ENCODE results near the gene GBA3. TPM values are rescaled to one million over a fixed set of nuclear protein-coding genes. Genes with fewer than 3 reads are reported as not detected.

GBA3 gene
- total RNA-seq, 1 experiment from 2014 or later: not detected

DNA sequence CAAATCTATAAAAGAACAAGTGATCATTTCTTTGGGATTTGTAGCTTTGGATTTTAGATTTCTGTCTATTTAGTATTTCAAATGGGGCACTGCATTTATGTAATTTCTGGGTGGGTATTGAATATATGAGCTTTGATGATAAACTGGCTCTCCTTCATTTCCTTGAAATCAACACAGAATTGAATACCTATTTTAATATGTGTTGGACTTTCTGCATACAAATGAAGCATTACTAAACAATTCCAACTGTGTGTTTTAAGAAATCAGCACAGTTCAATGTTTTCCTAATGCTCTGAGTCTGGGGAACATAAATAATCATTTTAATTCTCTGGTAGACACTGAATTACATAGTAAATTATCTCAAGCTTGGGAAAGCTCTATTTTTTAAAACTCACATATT lies 42.0 kb upstream of the GBA3 start (continued):
- TF ChIP-seq ELF1 (IDR thresholded peaks at IDR 0.05; ENCODE audit: borderline replicate concordance, low read depth) (no peak), POLR2AphosphoS5 (IDR thresholded peaks at IDR 0.05; ENCODE audit: low read depth, low read length) (no peak), SP1 (IDR thresholded peaks at IDR 0.05; ENCODE audit: low read depth) (no peak), JUND (IDR thresholded peaks at IDR 0.05) (no peak), EZH2 (IDR thresholded peaks at IDR 0.05) (no peak), SRF (IDR thresholded peaks at IDR 0.05; ENCODE audit: low read depth) (no peak)

DNA sequence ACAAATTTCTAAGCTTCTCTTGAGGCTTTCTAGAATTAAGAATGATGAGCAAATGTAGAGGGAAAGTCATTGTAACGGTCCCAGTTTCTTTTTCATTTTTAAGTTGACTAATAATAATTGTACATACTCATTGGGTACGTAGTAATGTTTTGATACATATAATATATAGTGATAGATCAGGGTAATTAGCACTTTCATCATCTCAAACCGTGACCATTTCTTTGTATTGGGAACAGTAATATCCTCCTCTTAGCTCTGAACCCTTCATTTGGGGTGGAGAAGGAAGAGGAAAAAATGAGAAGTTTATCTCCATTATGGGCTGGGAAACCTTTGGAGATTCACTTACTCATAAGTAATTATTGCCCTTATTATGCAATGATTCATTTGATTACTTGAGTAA lies 39.0 kb upstream of the GBA3 start:
- no peak for ATAC-seq
- Histone ChIP-seq H3K9ac (ENCODE audit: low read length) (no peak overlapping the region), H3K36me3 (ENCODE audit: control insufficient read depth in 1 of 2, insufficient read depth in 2 of 2, low read length in 2 of 2) (no peaks in the 10 kb centered on the region), H3K4me1 (ENCODE audit: control insufficient read depth in 1 of 2, insufficient read depth in 2 of 2, low read length in 2 of 2) (no peaks in the 10 kb centered on the region), H3K9me2 (ENCODE audit: insufficient read depth) (no peaks in the 10 kb centered on the region), H3K9me3 (ENCODE audit: control insufficient read depth in 1 of 2, insufficient read depth in 1 of 2, low read depth in 1 of 2, low read length in 2 of 2) (no peaks in the 10 kb centered on the region), H3K4me3 (replicated peaks in 1 of 2; ENCODE audit: low read depth in 1 of 2, low read length in 2 of 2) (no peak overlapping the region), H3K79me2 (ENCODE audit: insufficient read depth, low read length) (no peaks in the 10 kb centered on the region), H2AFZ (ENCODE audit: low read depth, low read length, poor library complexity, severe bottlenecking) (no peak overlapping the region), H4K20me1 (ENCODE audit: insufficient read depth) (no peaks in the 10 kb centered on the region), H3K27me3 (ENCODE audit: insufficient read depth, low read length) (no peaks in the 10 kb centered on the region), H3K27ac (ENCODE audit: low read depth, low read length) (no peak overlapping the region), H3K4me2 (ENCODE audit: low read length) (no peak overlapping the region)
- POLR2A ChIA-PET: no interaction called here
- CTCF ChIA-PET: no interaction called here
- DNase-seq (ENCODE audit: low read depth, low spot score): no peak
- BruUV-seq (replicated peaks): no TSS peak
- intact Hi-C loops (cut with micrococcal nuclease): no loop called here
- RAD21 ChIA-PET (ENCODE audit: low non-redundant PET in 1 of 2, low total read pairs in 2 of 2, uncharacterized antibody in 2 of 2, unreplicated experiment in 2 of 2): no interaction called here
- no peak for TF ChIP-seq JUND (IDR thresholded peaks at IDR 0.05)
- TF ChIP-seq, protein P1, sequence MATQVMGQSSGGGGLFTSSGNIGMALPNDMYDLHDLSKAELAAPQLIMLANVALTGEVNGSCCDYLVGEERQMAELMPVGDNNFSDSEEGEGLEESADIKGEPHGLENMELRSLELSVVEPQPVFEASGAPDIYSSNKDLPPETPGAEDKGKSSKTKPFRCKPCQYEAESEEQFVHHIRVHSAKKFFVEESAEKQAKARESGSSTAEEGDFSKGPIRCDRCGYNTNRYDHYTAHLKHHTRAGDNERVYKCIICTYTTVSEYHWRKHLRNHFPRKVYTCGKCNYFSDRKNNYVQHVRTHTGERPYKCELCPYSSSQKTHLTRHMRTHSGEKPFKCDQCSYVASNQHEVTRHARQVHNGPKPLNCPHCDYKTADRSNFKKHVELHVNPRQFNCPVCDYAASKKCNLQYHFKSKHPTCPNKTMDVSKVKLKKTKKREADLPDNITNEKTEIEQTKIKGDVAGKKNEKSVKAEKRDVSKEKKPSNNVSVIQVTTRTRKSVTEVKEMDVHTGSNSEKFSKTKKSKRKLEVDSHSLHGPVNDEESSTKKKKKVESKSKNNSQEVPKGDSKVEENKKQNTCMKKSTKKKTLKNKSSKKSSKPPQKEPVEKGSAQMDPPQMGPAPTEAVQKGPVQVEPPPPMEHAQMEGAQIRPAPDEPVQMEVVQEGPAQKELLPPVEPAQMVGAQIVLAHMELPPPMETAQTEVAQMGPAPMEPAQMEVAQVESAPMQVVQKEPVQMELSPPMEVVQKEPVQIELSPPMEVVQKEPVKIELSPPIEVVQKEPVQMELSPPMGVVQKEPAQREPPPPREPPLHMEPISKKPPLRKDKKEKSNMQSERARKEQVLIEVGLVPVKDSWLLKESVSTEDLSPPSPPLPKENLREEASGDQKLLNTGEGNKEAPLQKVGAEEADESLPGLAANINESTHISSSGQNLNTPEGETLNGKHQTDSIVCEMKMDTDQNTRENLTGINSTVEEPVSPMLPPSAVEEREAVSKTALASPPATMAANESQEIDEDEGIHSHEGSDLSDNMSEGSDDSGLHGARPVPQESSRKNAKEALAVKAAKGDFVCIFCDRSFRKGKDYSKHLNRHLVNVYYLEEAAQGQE (IDR thresholded peaks at IDR 0.05; ENCODE audit: low read depth): no peak
- TF ChIP-seq SP1 (IDR thresholded peaks at IDR 0.05; ENCODE audit: low read depth): no peak
- TF ChIP-seq, protein P2, sequence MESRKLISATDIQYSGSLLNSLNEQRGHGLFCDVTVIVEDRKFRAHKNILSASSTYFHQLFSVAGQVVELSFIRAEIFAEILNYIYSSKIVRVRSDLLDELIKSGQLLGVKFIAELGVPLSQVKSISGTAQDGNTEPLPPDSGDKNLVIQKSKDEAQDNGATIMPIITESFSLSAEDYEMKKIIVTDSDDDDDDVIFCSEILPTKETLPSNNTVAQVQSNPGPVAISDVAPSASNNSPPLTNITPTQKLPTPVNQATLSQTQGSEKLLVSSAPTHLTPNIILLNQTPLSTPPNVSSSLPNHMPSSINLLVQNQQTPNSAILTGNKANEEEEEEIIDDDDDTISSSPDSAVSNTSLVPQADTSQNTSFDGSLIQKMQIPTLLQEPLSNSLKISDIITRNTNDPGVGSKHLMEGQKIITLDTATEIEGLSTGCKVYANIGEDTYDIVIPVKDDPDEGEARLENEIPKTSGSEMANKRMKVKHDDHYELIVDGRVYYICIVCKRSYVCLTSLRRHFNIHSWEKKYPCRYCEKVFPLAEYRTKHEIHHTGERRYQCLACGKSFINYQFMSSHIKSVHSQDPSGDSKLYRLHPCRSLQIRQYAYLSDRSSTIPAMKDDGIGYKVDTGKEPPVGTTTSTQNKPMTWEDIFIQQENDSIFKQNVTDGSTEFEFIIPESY (IDR thresholded peaks at IDR 0.05; ENCODE audit: extremely low read depth, insufficient replicate concordance, low read length): no peak
- no peak for TF ChIP-seq EZH2phosphoT487 (IDR thresholded peaks at IDR 0.05; ENCODE audit: borderline replicate concordance)
- TF ChIP-seq, protein P3, sequence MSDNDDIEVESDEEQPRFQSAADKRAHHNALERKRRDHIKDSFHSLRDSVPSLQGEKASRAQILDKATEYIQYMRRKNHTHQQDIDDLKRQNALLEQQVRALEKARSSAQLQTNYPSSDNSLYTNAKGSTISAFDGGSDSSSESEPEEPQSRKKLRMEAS (IDR thresholded peaks at IDR 0.05): no peak
- TF ChIP-seq, protein P4, sequence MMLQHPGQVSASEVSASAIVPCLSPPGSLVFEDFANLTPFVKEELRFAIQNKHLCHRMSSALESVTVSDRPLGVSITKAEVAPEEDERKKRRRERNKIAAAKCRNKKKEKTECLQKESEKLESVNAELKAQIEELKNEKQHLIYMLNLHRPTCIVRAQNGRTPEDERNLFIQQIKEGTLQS (IDR thresholded peaks at IDR 0.05): no peak
- TF ChIP-seq RAD21 (IDR thresholded peaks at IDR 0.05; ENCODE audit: low read depth): no peak
- TF ChIP-seq ZNF274 (IDR thresholded peaks at IDR 0.05; ENCODE audit: low read depth, low read length): no peak
- TF ChIP-seq, protein P5, sequence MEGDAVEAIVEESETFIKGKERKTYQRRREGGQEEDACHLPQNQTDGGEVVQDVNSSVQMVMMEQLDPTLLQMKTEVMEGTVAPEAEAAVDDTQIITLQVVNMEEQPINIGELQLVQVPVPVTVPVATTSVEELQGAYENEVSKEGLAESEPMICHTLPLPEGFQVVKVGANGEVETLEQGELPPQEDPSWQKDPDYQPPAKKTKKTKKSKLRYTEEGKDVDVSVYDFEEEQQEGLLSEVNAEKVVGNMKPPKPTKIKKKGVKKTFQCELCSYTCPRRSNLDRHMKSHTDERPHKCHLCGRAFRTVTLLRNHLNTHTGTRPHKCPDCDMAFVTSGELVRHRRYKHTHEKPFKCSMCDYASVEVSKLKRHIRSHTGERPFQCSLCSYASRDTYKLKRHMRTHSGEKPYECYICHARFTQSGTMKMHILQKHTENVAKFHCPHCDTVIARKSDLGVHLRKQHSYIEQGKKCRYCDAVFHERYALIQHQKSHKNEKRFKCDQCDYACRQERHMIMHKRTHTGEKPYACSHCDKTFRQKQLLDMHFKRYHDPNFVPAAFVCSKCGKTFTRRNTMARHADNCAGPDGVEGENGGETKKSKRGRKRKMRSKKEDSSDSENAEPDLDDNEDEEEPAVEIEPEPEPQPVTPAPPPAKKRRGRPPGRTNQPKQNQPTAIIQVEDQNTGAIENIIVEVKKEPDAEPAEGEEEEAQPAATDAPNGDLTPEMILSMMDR (IDR thresholded peaks at IDR 0.05 in 2 of 3, conservative IDR thresholded peaks at IDR 0.05 in 1 of 3; ENCODE audit: borderline replicate concordance in 1 of 3, insufficient read depth in 1 of 3, low read depth in 2 of 3, low read length in 2 of 3): no peak
- TF ChIP-seq POLR2A (IDR thresholded peaks at IDR 0.05; ENCODE audit: borderline replicate concordance, extremely low read depth, insufficient read depth, insufficient read length): no peak
- TF ChIP-seq CBX3 (IDR thresholded peaks at IDR 0.05; ENCODE audit: low read depth): no peak
- TF ChIP-seq YY1 (IDR thresholded peaks at IDR 0.05; ENCODE audit: extremely low read depth, insufficient replicate concordance, low read depth, low read length): no peak
- TF ChIP-seq CEBPB (IDR thresholded peaks at IDR 0.05; ENCODE audit: low read depth): no peak
- TF ChIP-seq FOSL1 (IDR thresholded peaks at IDR 0.05; ENCODE audit: low read depth): no peak
- TF ChIP-seq SIN3A (IDR thresholded peaks at IDR 0.05; ENCODE audit: low read depth): no peak
